ENCODE results near the gene LINC01488. TPM values are rescaled to one million over a fixed set of nuclear protein-coding genes. Genes with fewer than 3 reads are reported as not detected.

The LINC01488 gene
- total and polyA plus RNA-seq, 4 donors: not detected

DNA sequence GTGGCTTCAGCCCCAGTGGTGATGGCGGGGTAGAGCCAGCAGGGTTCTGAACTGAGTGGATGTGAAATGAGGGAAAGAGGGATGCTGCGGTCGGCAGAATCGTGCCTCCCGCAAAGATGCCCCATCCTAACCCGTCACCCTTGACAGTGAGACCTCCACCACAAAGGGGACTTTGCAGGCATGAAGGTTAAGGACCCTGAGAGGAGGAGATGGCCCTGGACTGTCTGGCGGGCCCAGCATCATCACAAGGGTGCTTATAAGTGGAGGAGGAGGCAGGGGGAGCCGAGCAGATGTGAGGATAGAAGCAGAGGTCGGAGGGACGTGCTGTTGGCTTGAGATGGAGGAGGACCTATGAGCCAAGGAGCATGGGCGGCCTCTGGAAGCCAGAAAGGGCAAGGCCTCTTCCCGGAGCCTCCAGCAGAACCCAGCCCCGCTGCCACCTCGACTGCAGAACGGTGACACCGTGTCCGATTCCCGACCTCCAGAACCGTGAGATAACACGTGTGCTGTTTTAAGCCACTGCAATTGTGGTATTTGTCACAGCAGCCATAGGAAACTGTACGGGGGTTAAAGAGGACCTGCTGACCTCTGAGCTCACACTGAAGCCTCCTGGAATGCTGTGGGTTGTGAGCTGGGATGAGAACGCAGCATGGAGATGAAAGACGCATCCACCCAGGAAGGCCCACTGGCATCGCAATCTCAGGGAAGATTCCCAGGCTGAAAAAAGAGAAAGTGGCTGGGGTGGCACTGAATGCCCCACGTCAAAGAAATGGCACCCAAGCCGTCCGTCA lies 10.9 kb downstream of the LINC01488 start:
- Histone ChIP-seq H3K9me3 (ENCODE audit: control insufficient read depth, low read length) (no peaks in the 10 kb centered on the region), H3K36me3 (ENCODE audit: control insufficient read depth in 1 of 2, insufficient read depth in 2 of 2, low read length in 1 of 2) (no peaks in the 10 kb centered on the region), H3K27ac (ENCODE audit: low read depth in 1 of 2, low read length in 2 of 2) (no peak overlapping the region), H3K4me3 (ENCODE audit: low read length in 2 of 2) (no peak overlapping the region), H3K4me1 (ENCODE audit: control insufficient read depth in 1 of 2, insufficient read depth in 2 of 2, low read length in 2 of 2) (no peaks in the 10 kb centered on the region), H3K27me3 (ENCODE audit: control insufficient read depth in 1 of 2, insufficient read depth in 2 of 2, low read length in 1 of 2) (no peaks in the 10 kb centered on the region)
- peak; percentile 31 to 68 for DNase-seq
- WGBS, 2 donors: 91 to 94% methylated on average over 27 of the region's 27 CpGs
- intact Hi-C loops (cut with DNase I): no loop called here
- no peak for ATAC-seq (ENCODE audit: low FRiP score)

GRCh38 chr11:69493931-69494821 lies 12.7 kb downstream of the LINC01488 start:
- H3K4me3 ChIP-seq (ENCODE audit: low read length in 2 of 2): no peak overlapping the region
- H3K27me3 ChIP-seq (ENCODE audit: control insufficient read depth in 1 of 2, insufficient read depth in 2 of 2, low read length in 1 of 2): no peaks in the 10 kb centered on the region
- no peaks in the 10 kb centered on the region for H3K9me3 ChIP-seq (ENCODE audit: control insufficient read depth, low read length)
- H3K36me3 ChIP-seq (ENCODE audit: control insufficient read depth in 1 of 2, insufficient read depth in 2 of 2, low read length in 1 of 2): no peaks in the 10 kb centered on the region
- no peaks in the 10 kb centered on the region for H3K4me1 ChIP-seq (ENCODE audit: control insufficient read depth in 1 of 2, insufficient read depth in 2 of 2, low read length in 2 of 2)
- no peak overlapping the region for H3K27ac ChIP-seq (ENCODE audit: low read depth in 1 of 2, low read length in 2 of 2)
- intact Hi-C loops (cut with DNase I): no loop called here
- 97% methylated on average over 27 of the region's 27 CpGs for WGBS, 2 donors
- DNase-seq (peak; percentile 28 to 60), ATAC-seq (ENCODE audit: low FRiP score) (no peak)

GRCh38 chr11:69494851-69495250 lies 13.4 kb downstream of the LINC01488 start:
- Histone ChIP-seq H3K36me3 (ENCODE audit: control insufficient read depth in 1 of 2, insufficient read depth in 2 of 2, low read length in 1 of 2) (no peaks in the 10 kb centered on the region), H3K9me3 (ENCODE audit: control insufficient read depth, low read length) (no peaks in the 10 kb centered on the region), H3K27me3 (ENCODE audit: control insufficient read depth in 1 of 2, insufficient read depth in 2 of 2, low read length in 1 of 2) (no peaks in the 10 kb centered on the region), H3K27ac (ENCODE audit: low read depth in 1 of 2, low read length in 2 of 2) (no peak overlapping the region), H3K4me3 (ENCODE audit: low read length in 2 of 2) (no peak overlapping the region), H3K4me1 (ENCODE audit: control insufficient read depth in 1 of 2, insufficient read depth in 2 of 2, low read length in 2 of 2) (no peaks in the 10 kb centered on the region)
- intact Hi-C loops (cut with DNase I): loop anchor here in 1 of 2 donors (5.0 kb wide), 1 partner anchor 142 kb away; no protein-coding TSS in a partner anchor
- DNase-seq: peak; percentile 26 to 57
- 95 to 96% methylated on average over 7 of the region's 7 CpGs for WGBS, 2 donors
- ATAC-seq (ENCODE audit: low FRiP score): no peak

DNA sequence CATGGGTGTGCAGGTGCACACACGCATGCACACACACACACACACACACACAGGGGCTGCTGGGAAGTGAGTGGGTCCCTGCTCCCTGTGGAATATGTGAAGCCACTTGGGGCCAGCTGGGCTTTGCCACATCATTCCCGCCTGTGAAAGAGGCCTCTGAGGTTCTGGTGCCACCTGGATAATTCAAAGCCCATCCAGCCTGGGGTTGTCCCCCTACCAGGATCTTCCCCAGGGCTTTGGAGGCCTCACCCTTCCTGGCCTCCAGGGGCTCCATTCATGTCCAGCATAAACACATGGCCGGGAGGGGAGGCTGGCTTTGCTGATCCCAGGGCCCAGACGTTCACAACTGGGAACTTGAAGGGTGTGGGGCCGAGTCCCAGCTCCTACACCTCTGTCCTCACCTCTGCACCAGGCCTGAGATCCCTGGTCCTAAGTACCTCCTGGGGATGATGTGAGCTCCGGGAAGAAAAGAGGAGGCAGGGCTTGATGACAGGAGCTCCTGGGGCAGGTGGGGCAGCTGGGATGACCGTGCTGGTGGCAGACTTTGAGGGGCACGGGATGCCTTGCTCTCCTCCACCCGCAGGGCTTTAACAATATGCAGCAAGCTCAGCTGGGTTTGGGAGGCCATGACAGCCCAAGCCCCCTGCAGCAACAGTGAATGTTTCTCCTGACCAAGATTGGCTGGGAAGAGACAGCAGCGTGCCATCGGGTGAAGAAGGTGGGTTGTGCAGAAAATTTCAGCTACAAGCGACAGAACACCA lies 14.2 kb downstream of the LINC01488 start:
- intact Hi-C loops (cut with DNase I): loop anchor here in 1 of 2 donors (2.0 to 5.0 kb wide), 2 partner anchors 43 to 142 kb away; no protein-coding TSS in a partner anchor
- DNase-seq: peak; percentile 44 to 55
- H3K36me3 ChIP-seq (ENCODE audit: control insufficient read depth in 1 of 2, insufficient read depth in 2 of 2, low read length in 1 of 2): no peaks in the 10 kb centered on the region

GRCh38 chr11:69496202-69496557 lies 14.7 kb downstream of the LINC01488 start:
- Histone ChIP-seq H3K27ac (ENCODE audit: low read depth in 1 of 2, low read length in 2 of 2) (peak overlapping the region in 1 of 2 donors; percentile 55), H3K4me1 (ENCODE audit: control insufficient read depth in 1 of 2, insufficient read depth in 2 of 2, low read length in 2 of 2) (no peaks in the 10 kb centered on the region), H3K4me3 (ENCODE audit: low read length in 2 of 2) (no peak overlapping the region), H3K27me3 (ENCODE audit: control insufficient read depth in 1 of 2, insufficient read depth in 2 of 2, low read length in 1 of 2) (no peaks in the 10 kb centered on the region), H3K36me3 (ENCODE audit: control insufficient read depth in 1 of 2, insufficient read depth in 2 of 2, low read length in 1 of 2) (no peaks in the 10 kb centered on the region), H3K9me3 (ENCODE audit: control insufficient read depth, low read length) (no peaks in the 10 kb centered on the region)
- DNase-seq (peak; percentile 38 to 71), ATAC-seq (ENCODE audit: low FRiP score) (no peak)
- 84 to 87% methylated on average over 10 of the region's 10 CpGs for WGBS, 2 donors
- intact Hi-C loops (cut with DNase I): loop anchor here in 1 of 2 donors (2.0 to 5.0 kb wide), 2 partner anchors 43 to 141 kb away; no protein-coding TSS in a partner anchor

More for the DNA sequence above, 14.2 kb downstream of the LINC01488 start:
- Histone ChIP-seq H3K27me3 (ENCODE audit: control insufficient read depth in 1 of 2, insufficient read depth in 2 of 2, low read length in 1 of 2) (no peaks in the 10 kb centered on the region), H3K27ac (ENCODE audit: low read depth in 1 of 2, low read length in 2 of 2) (no peak overlapping the region), H3K9me3 (ENCODE audit: control insufficient read depth, low read length) (no peaks in the 10 kb centered on the region), H3K4me1 (ENCODE audit: control insufficient read depth in 1 of 2, insufficient read depth in 2 of 2, low read length in 2 of 2) (no peaks in the 10 kb centered on the region), H3K4me3 (ENCODE audit: low read length in 2 of 2) (no peak overlapping the region)
- no peak for ATAC-seq (ENCODE audit: low FRiP score)
- 81 to 84% methylated on average over 12 of the region's 12 CpGs for WGBS, 2 donors

- Histone ChIP-seq H3K36me3 (ENCODE audit: control insufficient read depth in 1 of 2, insufficient read depth in 2 of 2, low read length in 1 of 2) (no peaks in the 10 kb centered on the region), H3K4me3 (ENCODE audit: low read length in 2 of 2) (no peak overlapping the region), H3K4me1 (ENCODE audit: control insufficient read depth in 1 of 2, insufficient read depth in 2 of 2, low read length in 2 of 2) (no peaks in the 10 kb centered on the region), H3K27ac (ENCODE audit: low read depth in 1 of 2, low read length in 2 of 2) (peak overlapping the region in 1 of 2 donors; percentile 55), H3K27me3 (ENCODE audit: control insufficient read depth in 1 of 2, insufficient read depth in 2 of 2, low read length in 1 of 2) (no peaks in the 10 kb centered on the region), H3K9me3 (ENCODE audit: control insufficient read depth, low read length) (no peaks in the 10 kb centered on the region)
- DNase-seq: peak; percentile 30 to 59
- intact Hi-C loops (cut with DNase I): loop anchor here in 1 of 2 donors (2.0 to 5.0 kb wide), 2 partner anchors 42 to 141 kb away; no protein-coding TSS in a partner anchor
- peak; percentile 4 for ATAC-seq (ENCODE audit: low FRiP score)
- 35 to 38% methylated on average over 12 of the region's 12 CpGs for WGBS, 2 donors
These were observed 15.3 kb downstream of the LINC01488 start for GRCh38 chr11:69496631-69497220.

DNA sequence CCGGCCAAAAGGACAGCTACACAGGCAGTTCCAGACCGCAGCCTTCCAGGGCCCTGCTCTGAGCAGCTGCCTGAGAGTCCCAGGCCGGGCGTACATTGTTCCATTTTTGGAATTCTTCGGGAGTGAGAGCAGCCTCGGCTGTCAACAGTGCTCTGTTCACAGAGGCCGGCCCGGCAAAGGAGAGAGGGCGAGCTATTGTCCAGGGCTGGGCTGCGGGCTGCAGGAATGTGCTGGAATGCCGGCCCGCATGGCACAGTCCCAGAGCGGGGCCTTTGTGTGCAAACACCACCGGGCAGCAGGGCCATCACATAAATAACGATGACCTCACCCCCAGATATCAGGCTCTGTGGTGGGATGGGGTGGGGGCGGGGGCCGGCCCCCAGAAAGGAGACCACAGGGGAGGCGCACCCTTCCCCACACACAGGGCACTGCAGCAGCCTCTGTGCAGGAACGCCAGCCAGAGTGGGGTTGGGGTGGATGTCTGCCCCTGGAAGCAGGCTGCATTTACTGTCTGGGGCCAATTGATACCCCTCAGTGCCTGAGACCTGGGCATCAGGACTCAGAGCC lies 15.8 kb downstream of the LINC01488 start:
- no peak overlapping the region for H3K27ac ChIP-seq (ENCODE audit: low read depth in 1 of 2, low read length in 2 of 2)
- H3K9me3 ChIP-seq (ENCODE audit: control insufficient read depth, low read length): no peaks in the 10 kb centered on the region
- H3K27me3 ChIP-seq (ENCODE audit: control insufficient read depth in 1 of 2, insufficient read depth in 2 of 2, low read length in 1 of 2): no peaks in the 10 kb centered on the region
- ATAC-seq (ENCODE audit: low FRiP score): peak; percentile 90
- H3K36me3 ChIP-seq (ENCODE audit: control insufficient read depth in 1 of 2, insufficient read depth in 2 of 2, low read length in 1 of 2): no peaks in the 10 kb centered on the region
- peak; percentile 87 to 93 for DNase-seq
- intact Hi-C loops (cut with DNase I): loop anchor here in 1 of 2 donors (2.0 to 5.0 kb wide), 2 partner anchors 41 to 140 kb away; no protein-coding TSS in a partner anchor
- no peaks in the 10 kb centered on the region for H3K4me1 ChIP-seq (ENCODE audit: control insufficient read depth in 1 of 2, insufficient read depth in 2 of 2, low read length in 2 of 2)
- H3K4me3 ChIP-seq (ENCODE audit: low read length in 2 of 2): no peak overlapping the region
- WGBS, 2 donors: 3% methylated on average over 19 of the region's 19 CpGs

Data from aorta (tissue), 5 donors.